Spleen (tissue), 7 donors: ENCODE measurements around the gene ETV6.

Source experiments
- POLR2A ChIP-seq, 3 donors: fragments of 450-650 bp; IDR thresholded peaks; one replicate each; pipeline ENCODE4 v1.5.1; 2017; ENCODE audit warnings: antibody characterized with exemption in 3 of 3, mild to moderate bottlenecking in 1 of 3
- POLR2AphosphoS5 ChIP-seq, 3 donors: sonication (generic); formaldehyde crosslinking; IDR thresholded peaks; one replicate each; pipeline ENCODE4 v1.5.1; 2017; ENCODE audit warnings: antibody characterized with exemption in 3 of 3
- TF ChIP-seq, protein P1 (sequence below), 11 experiments: fragments of 200-600 bp in 7 of 11; fragments of 450-650 bp in 4 of 11; sonication (generic) in 4 of 11; IDR thresholded peaks in 8 of 11; conservative IDR thresholded peaks in 3 of 11; 1 replicate in 7 of 11; 2 replicates in 4 of 11; pipeline versions ENCODE4 v1.4.0 to v1.8.0; 2016 to 2021; ENCODE audit warnings: antibody characterized with exemption in 11 of 11, inconsistent platforms in 4 of 11, mild to moderate bottlenecking in 1 of 11
- donor health status: DM: no; HTN: no; CAD: no; lungs with moderate emphysema.
- donor health status: DM: no; HTN: no; CAD: no.
- donor health status: DM: no; HTN: no; CAD: no.

DNA sequence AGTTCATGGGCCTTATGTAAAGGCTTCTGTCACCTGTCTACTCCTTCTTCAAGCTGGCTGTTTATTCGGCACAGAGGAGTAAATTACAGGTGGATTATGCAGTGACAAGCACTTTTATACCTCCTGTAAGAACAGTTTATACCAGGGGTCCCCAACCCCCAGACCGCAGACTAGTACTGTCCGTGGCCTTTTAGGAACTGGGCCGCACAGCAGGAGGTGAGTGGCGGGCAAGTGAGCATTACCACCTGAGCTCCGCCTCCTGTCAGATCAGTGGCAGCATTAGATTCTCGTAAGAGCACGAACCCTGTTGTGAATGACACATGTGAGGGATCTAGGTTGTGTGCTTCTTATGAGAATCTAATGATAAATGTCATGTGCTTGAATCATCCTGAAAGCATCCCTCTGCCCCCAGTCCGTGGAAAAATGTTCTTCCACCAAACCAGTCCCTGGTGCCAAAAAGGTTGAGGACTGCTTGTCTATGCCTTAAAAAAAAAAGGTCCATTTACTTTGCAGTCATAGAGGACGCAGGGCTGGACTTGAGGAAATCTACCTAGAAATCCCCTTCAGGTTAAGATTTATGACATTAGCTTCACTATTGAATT, 78.8 kb downstream of the ETV6 start:
- TF ChIP-seq POLR2A (IDR thresholded peaks at IDR 0.05) (no peak), POLR2AphosphoS5 (IDR thresholded peaks at IDR 0.05) (no peak)
- TF ChIP-seq, protein P1, sequence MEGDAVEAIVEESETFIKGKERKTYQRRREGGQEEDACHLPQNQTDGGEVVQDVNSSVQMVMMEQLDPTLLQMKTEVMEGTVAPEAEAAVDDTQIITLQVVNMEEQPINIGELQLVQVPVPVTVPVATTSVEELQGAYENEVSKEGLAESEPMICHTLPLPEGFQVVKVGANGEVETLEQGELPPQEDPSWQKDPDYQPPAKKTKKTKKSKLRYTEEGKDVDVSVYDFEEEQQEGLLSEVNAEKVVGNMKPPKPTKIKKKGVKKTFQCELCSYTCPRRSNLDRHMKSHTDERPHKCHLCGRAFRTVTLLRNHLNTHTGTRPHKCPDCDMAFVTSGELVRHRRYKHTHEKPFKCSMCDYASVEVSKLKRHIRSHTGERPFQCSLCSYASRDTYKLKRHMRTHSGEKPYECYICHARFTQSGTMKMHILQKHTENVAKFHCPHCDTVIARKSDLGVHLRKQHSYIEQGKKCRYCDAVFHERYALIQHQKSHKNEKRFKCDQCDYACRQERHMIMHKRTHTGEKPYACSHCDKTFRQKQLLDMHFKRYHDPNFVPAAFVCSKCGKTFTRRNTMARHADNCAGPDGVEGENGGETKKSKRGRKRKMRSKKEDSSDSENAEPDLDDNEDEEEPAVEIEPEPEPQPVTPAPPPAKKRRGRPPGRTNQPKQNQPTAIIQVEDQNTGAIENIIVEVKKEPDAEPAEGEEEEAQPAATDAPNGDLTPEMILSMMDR (IDR thresholded peaks at IDR 0.05 in 8 of 11, conservative IDR thresholded peaks at IDR 0.05 in 3 of 11): no peak
